Measurements from ENCODE around the gene PACRG. TPM values are rescaled to one million over a fixed set of nuclear protein-coding genes. Genes with fewer than 3 reads are reported as not detected.

PACRG gene
- total RNA-seq, 1 experiment from 2014 or later: not detected

DNA sequence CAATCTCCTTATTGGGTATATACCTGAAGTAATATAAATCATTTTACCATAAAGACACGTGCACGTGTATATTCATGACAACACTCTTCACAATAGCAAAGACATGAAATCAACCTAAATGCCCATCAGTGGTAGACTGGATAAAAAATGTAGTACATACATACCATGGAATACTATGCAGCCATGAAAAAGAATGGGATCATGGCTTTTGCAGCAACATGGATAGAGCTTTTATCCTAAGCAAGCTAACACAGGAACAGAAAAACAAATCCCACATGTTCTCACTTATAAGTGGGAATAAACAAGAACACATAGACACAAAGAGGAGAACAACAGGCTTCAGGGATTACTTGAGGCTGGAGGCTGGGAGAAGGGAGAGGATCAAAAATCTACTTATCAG is 478.4 kb downstream of the PACRG start:
- H3K36me3 Mint-ChIP-seq (ENCODE audit: insufficient read depth, unreplicated experiment): peaks cover 5% of the 10 kb centered on the region
- ChIA-PET POLR2A (no interaction called here), CTCF (no interaction called here)
- no peak for DNase-seq
- H3K27ac Mint-ChIP-seq (ENCODE audit: unreplicated experiment): no peak overlapping the region
- Histone ChIP-seq H3K36me3 (ENCODE audit: control insufficient read depth, insufficient read depth, low read length) (no peaks in the 10 kb centered on the region), H3K27me3 (replicated peaks; ENCODE audit: control insufficient read depth, insufficient read depth, low read length) (no peaks in the 10 kb centered on the region), H3K9me3 (no peaks in the 10 kb centered on the region), H3K4me1 (no peaks in the 10 kb centered on the region), H3K4me3 (ENCODE audit: low read depth, low read length) (no peak overlapping the region)
- H3K4me1 Mint-ChIP-seq (ENCODE audit: low read depth, unreplicated experiment): no peaks in the 10 kb centered on the region
- TF ChIP-seq, protein P1, sequence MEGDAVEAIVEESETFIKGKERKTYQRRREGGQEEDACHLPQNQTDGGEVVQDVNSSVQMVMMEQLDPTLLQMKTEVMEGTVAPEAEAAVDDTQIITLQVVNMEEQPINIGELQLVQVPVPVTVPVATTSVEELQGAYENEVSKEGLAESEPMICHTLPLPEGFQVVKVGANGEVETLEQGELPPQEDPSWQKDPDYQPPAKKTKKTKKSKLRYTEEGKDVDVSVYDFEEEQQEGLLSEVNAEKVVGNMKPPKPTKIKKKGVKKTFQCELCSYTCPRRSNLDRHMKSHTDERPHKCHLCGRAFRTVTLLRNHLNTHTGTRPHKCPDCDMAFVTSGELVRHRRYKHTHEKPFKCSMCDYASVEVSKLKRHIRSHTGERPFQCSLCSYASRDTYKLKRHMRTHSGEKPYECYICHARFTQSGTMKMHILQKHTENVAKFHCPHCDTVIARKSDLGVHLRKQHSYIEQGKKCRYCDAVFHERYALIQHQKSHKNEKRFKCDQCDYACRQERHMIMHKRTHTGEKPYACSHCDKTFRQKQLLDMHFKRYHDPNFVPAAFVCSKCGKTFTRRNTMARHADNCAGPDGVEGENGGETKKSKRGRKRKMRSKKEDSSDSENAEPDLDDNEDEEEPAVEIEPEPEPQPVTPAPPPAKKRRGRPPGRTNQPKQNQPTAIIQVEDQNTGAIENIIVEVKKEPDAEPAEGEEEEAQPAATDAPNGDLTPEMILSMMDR (IDR thresholded peaks at IDR 0.05; ENCODE audit: insufficient read depth in 1 of 2, low read depth in 1 of 2, low read length in 1 of 2, severe bottlenecking in 1 of 2, unreplicated experiment in 1 of 2): no peak
- H3K9me3 Mint-ChIP-seq (ENCODE audit: unreplicated experiment): peaks cover 6% of the 10 kb centered on the region
- peaks cover 10% of the 10 kb centered on the region for H3K27me3 Mint-ChIP-seq (ENCODE audit: insufficient read depth, unreplicated experiment)
- intact Hi-C loops (cut with micrococcal nuclease; ENCODE audit: unreplicated experiment): no loop called here
- no TSS peak for BruUV-seq (replicated peaks)
- no peak overlapping the region for H3K4me3 Mint-ChIP-seq (ENCODE audit: unreplicated experiment)

DNA sequence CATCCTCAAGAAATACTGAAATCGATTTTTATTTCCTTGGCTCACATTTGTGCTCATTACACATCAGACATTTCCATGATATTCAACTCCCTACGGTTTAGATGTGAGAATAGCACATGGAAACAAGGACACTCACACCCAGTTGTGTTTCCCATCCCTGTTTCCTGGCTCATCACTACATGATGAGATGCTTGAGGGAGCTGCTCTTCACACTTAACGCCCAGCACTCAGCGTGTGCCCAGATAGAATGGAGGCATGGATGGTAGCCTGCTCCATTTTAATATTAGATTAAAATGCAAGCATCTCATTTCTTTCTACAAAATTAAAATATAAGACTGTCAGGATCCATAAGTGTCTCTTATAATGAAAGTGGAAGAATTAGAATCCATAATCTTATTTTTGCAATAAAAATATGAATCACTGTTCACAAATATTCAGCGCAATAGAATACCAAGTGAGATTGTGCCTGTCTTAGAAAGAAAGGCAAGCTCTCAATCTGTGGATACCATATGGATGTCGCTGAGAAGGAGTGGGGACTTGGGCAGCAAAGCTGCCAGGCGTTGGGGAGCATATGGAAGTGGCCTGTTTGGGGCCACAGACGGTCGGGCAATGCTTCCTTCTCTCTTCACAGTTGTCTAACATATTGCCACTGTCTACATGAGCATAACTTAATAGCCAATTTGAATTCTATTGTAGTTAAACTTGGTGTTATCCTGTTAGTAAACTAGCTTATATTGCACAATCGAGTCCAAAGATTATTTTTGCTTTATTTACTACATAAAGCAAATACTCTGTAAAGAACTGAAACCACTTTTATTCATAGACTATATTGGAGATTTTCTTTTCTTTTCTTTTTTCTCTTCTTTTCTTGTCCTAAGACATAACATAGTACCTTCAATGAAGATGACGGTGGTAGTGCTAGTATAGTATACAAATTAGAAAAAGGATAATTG is 479.9 kb downstream of the PACRG start:
- Histone ChIP-seq H3K27me3 (replicated peaks; ENCODE audit: control insufficient read depth, insufficient read depth, low read length) (no peaks in the 10 kb centered on the region), H3K4me1 (no peaks in the 10 kb centered on the region), H3K4me3 (ENCODE audit: low read depth, low read length) (no peak overlapping the region), H3K9me3 (no peaks in the 10 kb centered on the region), H3K36me3 (ENCODE audit: control insufficient read depth, insufficient read depth, low read length) (no peaks in the 10 kb centered on the region)
- H3K9me3 Mint-ChIP-seq (ENCODE audit: unreplicated experiment): peaks cover 17% of the 10 kb centered on the region
- no peak overlapping the region for H3K27ac Mint-ChIP-seq (ENCODE audit: unreplicated experiment)
- H3K36me3 Mint-ChIP-seq (ENCODE audit: insufficient read depth, unreplicated experiment): peaks cover 5% of the 10 kb centered on the region
- no peak for DNase-seq
- ChIA-PET CTCF (no interaction called here), POLR2A (no interaction called here)
- peaks cover 11% of the 10 kb centered on the region for H3K27me3 Mint-ChIP-seq (ENCODE audit: insufficient read depth, unreplicated experiment)
- intact Hi-C loops (cut with micrococcal nuclease; ENCODE audit: unreplicated experiment): no loop called here
- TF ChIP-seq, protein P1 (IDR thresholded peaks at IDR 0.05; ENCODE audit: insufficient read depth in 1 of 2, low read depth in 1 of 2, low read length in 1 of 2, severe bottlenecking in 1 of 2, unreplicated experiment in 1 of 2): no peak
- no peaks in the 10 kb centered on the region for H3K4me1 Mint-ChIP-seq (ENCODE audit: low read depth, unreplicated experiment)
- H3K4me3 Mint-ChIP-seq (ENCODE audit: unreplicated experiment): no peak overlapping the region
- BruUV-seq (replicated peaks): no TSS peak

DNA sequence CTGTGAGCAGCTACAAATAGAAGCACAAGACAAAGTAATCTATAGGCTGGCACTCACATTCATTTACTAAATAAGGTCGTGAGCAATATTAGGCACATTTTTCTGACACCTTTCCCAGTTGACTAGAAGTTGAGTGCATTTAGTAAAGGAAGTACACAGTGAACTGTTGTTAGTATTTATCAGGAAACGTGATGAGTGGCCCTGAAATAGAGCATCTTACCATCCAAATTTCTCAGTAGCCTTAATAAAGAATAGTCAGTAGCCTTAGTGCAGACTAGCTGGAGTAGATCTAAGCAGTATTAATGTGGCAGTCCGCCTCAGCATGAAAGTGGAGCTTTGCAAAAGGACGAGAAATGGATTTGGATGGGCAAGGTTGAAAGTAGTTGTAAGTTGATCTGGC is 481.2 kb downstream of the PACRG start:
- ChIA-PET CTCF (no interaction called here), POLR2A (no interaction called here)
- peaks cover 17% of the 10 kb centered on the region for H3K9me3 Mint-ChIP-seq (ENCODE audit: unreplicated experiment)
- DNase-seq: no peak
- no peaks in the 10 kb centered on the region for H3K4me1 ChIP-seq
- no TSS peak for BruUV-seq (replicated peaks)
- TF ChIP-seq, protein P1 (IDR thresholded peaks at IDR 0.05; ENCODE audit: insufficient read depth in 1 of 2, low read depth in 1 of 2, low read length in 1 of 2, severe bottlenecking in 1 of 2, unreplicated experiment in 1 of 2): no peak
- H3K4me1 Mint-ChIP-seq (ENCODE audit: low read depth, unreplicated experiment): no peaks in the 10 kb centered on the region
- intact Hi-C loops (cut with micrococcal nuclease; ENCODE audit: unreplicated experiment): no loop called here
- H3K36me3 Mint-ChIP-seq (ENCODE audit: insufficient read depth, unreplicated experiment): peaks cover 5% of the 10 kb centered on the region
- no peak overlapping the region for H3K4me3 Mint-ChIP-seq (ENCODE audit: unreplicated experiment)
- no peak overlapping the region for H3K27ac Mint-ChIP-seq (ENCODE audit: unreplicated experiment)
- H3K4me3 ChIP-seq (ENCODE audit: low read depth, low read length): no peak overlapping the region
- no peaks in the 10 kb centered on the region for H3K9me3 ChIP-seq
- no peaks in the 10 kb centered on the region for H3K27me3 ChIP-seq (replicated peaks; ENCODE audit: control insufficient read depth, insufficient read depth, low read length)
- no peaks in the 10 kb centered on the region for H3K36me3 ChIP-seq (ENCODE audit: control insufficient read depth, insufficient read depth, low read length)
- peaks cover 11% of the 10 kb centered on the region for H3K27me3 Mint-ChIP-seq (ENCODE audit: insufficient read depth, unreplicated experiment)

All from Caco-2 (cell line).